ENCODE results near the gene AFAP1L2.

The AFAP1L2 gene

GRCh38 chr10:114412907-114413797 is 8.8 kb upstream of the AFAP1L2 start:
- no peak for DNase-seq

GRCh38 chr10:114408968-114409444 is 4.7 kb upstream of the AFAP1L2 start:
- DNase-seq: no peak

- DNase-seq: no peak
These were observed 4.0 kb upstream of the AFAP1L2 start for GRCh38 chr10:114408112-114408967.

GRCh38 chr10:114406455-114406854 is 2.2 kb upstream of the AFAP1L2 start:
- no peak for DNase-seq

GRCh38 chr10:114405011-114405350 is 679 bp upstream of the AFAP1L2 start:
- DNase-seq: no peak

GRCh38 chr10:114403541-114404161 is 651 bp downstream of the AFAP1L2 start:
- no peak for DNase-seq

- no peak for DNase-seq
These were observed 1.3 kb downstream of the AFAP1L2 start for GRCh38 chr10:114402871-114403540.

- no peak for DNase-seq
These were observed 2.1 kb downstream of the AFAP1L2 start for GRCh38 chr10:114402233-114402632.

GRCh38 chr10:114401195-114401791 is 3.0 kb downstream of the AFAP1L2 start:
- no peak for DNase-seq

- no peak for DNase-seq
These were observed 4.2 kb downstream of the AFAP1L2 start for GRCh38 chr10:114400091-114400490.

GRCh38 chr10:114399576-114399975 is 4.7 kb downstream of the AFAP1L2 start:
- no peak for DNase-seq

- no peak for DNase-seq
These were observed 5.5 kb downstream of the AFAP1L2 start for GRCh38 chr10:114398587-114399331.

- no peak for DNase-seq
These were observed 6.6 kb downstream of the AFAP1L2 start for GRCh38 chr10:114397651-114398145.

GRCh38 chr10:114396464-114396863 is 7.8 kb downstream of the AFAP1L2 start:
- DNase-seq: no peak

GRCh38 chr10:114395366-114396022 is 8.8 kb downstream of the AFAP1L2 start:
- no peak for DNase-seq

GRCh38 chr10:114394531-114394930 is 9.8 kb downstream of the AFAP1L2 start:
- DNase-seq: no peak

GRCh38 chr10:114393886-114394285 is 10.4 kb downstream of the AFAP1L2 start:
- DNase-seq: no peak

- DNase-seq: no peak
These were observed 10.8 kb downstream of the AFAP1L2 start for GRCh38 chr10:114393482-114393881.

- DNase-seq: no peak
These were observed 12.0 kb downstream of the AFAP1L2 start for GRCh38 chr10:114392112-114392835.

- no peak for DNase-seq
These were observed 12.7 kb downstream of the AFAP1L2 start for GRCh38 chr10:114391599-114391998.

Data from activated CD4-positive, alpha-beta T cell treated with anti-CD3 and anti-CD28 coated beads, Interleukin-2, Interleukin-6, amounts not matched to agents 100 ng/mL and 50 ng/mL, durations not matched to agents 16 hours and 8 hours (primary cell).